ENCODE results near the gene HOXC4. TPM values are rescaled to one million over a fixed set of nuclear protein-coding genes. Genes with fewer than 3 reads are reported as not detected.
A peak's percentile ranks its signal among the peaks of the same experiment; 100 is the strongest.

The HOXC4 gene
- total and polyA plus RNA-seq, 2 of the 4 experiments (the other 2 are of a cell fraction): under 0.01 to 0.26 TPM

DNA sequence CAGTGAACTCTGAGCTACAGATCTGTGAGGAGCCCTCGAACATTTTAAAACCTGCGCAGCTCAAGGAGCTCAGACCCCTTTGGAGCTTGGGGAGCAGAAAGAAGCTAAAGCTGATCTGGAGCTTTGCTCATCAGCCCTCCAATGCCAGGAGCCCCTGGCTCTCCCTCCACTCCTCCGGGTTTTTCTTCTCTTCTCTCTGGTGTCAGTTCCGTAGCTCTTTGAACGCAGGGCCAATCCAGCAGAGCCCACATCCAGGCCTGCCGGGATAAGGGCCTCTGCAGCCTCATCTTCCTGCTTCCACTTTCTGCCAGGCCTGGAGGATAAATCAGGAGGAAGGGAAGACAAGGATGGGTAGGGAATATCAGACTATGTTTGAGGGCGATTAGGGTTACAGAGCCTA is 6.0 kb downstream of the HOXC4 start:
- WGBS, 2 experiments (ENCODE audit: extremely low coverage in 2 of 2, insufficient read length in 1 of 2): no CpG with 5 or more reads among the region's 7 CpGs
- POLR2A ChIA-PET (ENCODE audit: unreplicated experiment): no interaction called here

More for the DNA sequence above, 6.0 kb downstream of the HOXC4 start:
- H4K8ac ChIP-seq (ENCODE audit: low read depth in 2 of 2, low read length in 2 of 2): no peak overlapping the region
- no peak overlapping the region for H3K4me2 ChIP-seq (ENCODE audit: low read depth, low read length)
- H3K27me3 ChIP-seq (ENCODE audit: control insufficient read depth, insufficient read depth, low read length): peaks cover 51% of the 10 kb centered on the region
- H3K18ac ChIP-seq (ENCODE audit: low read depth, low read length): no peak overlapping the region
- H2AFZ ChIP-seq (replicated peaks; ENCODE audit: low read length, poor library complexity): peak overlapping the region; percentile 3
- no peak overlapping the region for H4K5ac ChIP-seq (ENCODE audit: low read depth, low read length)
- no peak for DNase-seq
- no peak overlapping the region for H2BK15ac ChIP-seq (ENCODE audit: low read depth, low read length)
- no peak overlapping the region for H2BK120ac ChIP-seq (ENCODE audit: low read depth, low read length)
- no peak overlapping the region for H2AK5ac ChIP-seq (ENCODE audit: low read depth, low read length)
- dilution Hi-C loops (cut with HindIII; ENCODE audit: low sequenced_read_pairs, unreplicated experiment) (no loop called here), in situ Hi-C loops (cut with MboI; ENCODE audit: low sequenced_read_pairs) (no loop called here), intact Hi-C loops (cut with micrococcal nuclease) (no loop called here)
- H3K4ac ChIP-seq (ENCODE audit: low read depth, low read length): no peak overlapping the region
- no peak overlapping the region for H4K91ac ChIP-seq (ENCODE audit: insufficient read depth, low read depth, low read length)
- no peak overlapping the region for H3K27ac ChIP-seq (ENCODE audit: insufficient read depth, low read length)
- no peaks in the 10 kb centered on the region for H3K9me3 ChIP-seq (ENCODE audit: control insufficient read depth, insufficient read depth, low read length)
- no peak overlapping the region for H3K14ac ChIP-seq (replicated peaks; ENCODE audit: low read depth, low read length)
- no peak overlapping the region for H2BK5ac ChIP-seq (ENCODE audit: low read depth, low read length, poor library complexity, severe bottlenecking)
- H4K20me1 ChIP-seq (ENCODE audit: insufficient read depth, low read length): no peaks in the 10 kb centered on the region
- no peak overlapping the region for H2BK20ac ChIP-seq (ENCODE audit: low read depth, low read length)
- no peak overlapping the region for H3K56ac ChIP-seq (ENCODE audit: extremely low read depth, insufficient read depth, low read length)
- no peak overlapping the region for H3K9ac ChIP-seq (ENCODE audit: low read depth, low read length)
- no peak overlapping the region for H3K4me3 ChIP-seq (ENCODE audit: insufficient read depth, low read depth, low read length)
- BruUV-seq (replicated peaks): no TSS peak
- no peak overlapping the region for H2AK9ac ChIP-seq (replicated peaks; ENCODE audit: low read depth, low read length, poor library complexity)
- H3K36me3 ChIP-seq (ENCODE audit: control insufficient read depth, insufficient read depth, low read length): no peaks in the 10 kb centered on the region
- no peaks in the 10 kb centered on the region for H3K79me1 ChIP-seq (ENCODE audit: low read depth in 1 of 2, low read length in 2 of 2)
- no peaks in the 10 kb centered on the region for H3K4me1 ChIP-seq (ENCODE audit: control insufficient read depth, insufficient read depth, low read length)
- no peaks in the 10 kb centered on the region for H3K9me1 ChIP-seq (ENCODE audit: insufficient read depth, low read length)
- TF ChIP-seq SMC3 (IDR thresholded peaks at IDR 0.05; ENCODE audit: low read depth, low read length) (no peak), RAD21 (IDR thresholded peaks at IDR 0.05; ENCODE audit: low read length) (no peak)
- TF ChIP-seq, protein P1, sequence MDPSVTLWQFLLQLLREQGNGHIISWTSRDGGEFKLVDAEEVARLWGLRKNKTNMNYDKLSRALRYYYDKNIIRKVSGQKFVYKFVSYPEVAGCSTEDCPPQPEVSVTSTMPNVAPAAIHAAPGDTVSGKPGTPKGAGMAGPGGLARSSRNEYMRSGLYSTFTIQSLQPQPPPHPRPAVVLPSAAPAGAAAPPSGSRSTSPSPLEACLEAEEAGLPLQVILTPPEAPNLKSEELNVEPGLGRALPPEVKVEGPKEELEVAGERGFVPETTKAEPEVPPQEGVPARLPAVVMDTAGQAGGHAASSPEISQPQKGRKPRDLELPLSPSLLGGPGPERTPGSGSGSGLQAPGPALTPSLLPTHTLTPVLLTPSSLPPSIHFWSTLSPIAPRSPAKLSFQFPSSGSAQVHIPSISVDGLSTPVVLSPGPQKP (IDR thresholded peaks at IDR 0.05; ENCODE audit: borderline replicate concordance, low read depth, low read length): no peak
- TF ChIP-seq, protein P2, sequence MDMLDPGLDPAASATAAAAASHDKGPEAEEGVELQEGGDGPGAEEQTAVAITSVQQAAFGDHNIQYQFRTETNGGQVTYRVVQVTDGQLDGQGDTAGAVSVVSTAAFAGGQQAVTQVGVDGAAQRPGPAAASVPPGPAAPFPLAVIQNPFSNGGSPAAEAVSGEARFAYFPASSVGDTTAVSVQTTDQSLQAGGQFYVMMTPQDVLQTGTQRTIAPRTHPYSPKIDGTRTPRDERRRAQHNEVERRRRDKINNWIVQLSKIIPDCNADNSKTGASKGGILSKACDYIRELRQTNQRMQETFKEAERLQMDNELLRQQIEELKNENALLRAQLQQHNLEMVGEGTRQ (IDR thresholded peaks at IDR 0.05; ENCODE audit: low read depth, low read length): no peak
- CTCF ChIA-PET: no interaction called here
- ATAC-seq (ENCODE audit: low read depth): no peak
- H3K23ac ChIP-seq (ENCODE audit: low read depth, low read length): no peak overlapping the region
